ENCODE results near the gene BCCIP. TPM values are rescaled to one million over a fixed set of nuclear protein-coding genes. Genes with fewer than 3 reads are reported as not detected.

BCCIP gene
- total and polyA plus RNA-seq, 4 donors: 37.5 to 70.1 (median 47.4) TPM

DNA sequence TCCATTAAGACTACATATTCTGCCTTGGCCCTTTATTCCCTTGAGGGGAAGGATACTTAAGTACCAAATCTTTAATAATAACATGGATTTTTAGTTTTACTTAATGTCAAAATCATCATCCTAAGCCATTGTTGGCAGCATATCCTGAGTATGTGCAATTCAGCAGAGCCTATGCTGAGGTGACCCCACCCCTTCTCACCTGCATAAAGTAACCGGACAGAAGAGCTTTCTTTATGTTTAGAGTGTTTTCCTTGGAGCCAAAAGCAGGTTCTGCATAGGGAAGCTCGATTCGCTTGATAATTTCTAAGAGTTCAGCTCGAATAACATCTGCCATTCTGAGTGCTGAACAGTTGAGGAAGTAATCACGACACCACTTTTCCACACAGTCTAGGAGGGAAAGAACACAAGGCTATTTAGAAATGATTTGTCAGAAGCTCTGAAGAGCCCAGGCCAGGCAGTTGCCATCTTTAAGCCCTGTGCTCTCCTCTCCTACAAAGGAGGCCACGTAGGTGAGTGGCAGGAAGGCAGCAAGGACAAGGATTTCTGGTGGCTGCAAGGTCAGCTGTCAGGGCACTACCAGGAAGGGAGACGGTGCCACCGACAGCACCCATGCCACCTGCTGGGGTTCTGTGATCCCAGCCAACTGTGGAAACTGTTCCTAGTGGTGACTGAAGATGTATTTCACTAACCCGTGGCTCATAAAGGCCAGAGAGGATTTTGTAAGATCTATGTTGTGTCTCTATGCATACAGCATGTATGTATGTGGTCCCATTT lies 15.6 kb downstream of the BCCIP start:
- TF ChIP-seq, protein P1, sequence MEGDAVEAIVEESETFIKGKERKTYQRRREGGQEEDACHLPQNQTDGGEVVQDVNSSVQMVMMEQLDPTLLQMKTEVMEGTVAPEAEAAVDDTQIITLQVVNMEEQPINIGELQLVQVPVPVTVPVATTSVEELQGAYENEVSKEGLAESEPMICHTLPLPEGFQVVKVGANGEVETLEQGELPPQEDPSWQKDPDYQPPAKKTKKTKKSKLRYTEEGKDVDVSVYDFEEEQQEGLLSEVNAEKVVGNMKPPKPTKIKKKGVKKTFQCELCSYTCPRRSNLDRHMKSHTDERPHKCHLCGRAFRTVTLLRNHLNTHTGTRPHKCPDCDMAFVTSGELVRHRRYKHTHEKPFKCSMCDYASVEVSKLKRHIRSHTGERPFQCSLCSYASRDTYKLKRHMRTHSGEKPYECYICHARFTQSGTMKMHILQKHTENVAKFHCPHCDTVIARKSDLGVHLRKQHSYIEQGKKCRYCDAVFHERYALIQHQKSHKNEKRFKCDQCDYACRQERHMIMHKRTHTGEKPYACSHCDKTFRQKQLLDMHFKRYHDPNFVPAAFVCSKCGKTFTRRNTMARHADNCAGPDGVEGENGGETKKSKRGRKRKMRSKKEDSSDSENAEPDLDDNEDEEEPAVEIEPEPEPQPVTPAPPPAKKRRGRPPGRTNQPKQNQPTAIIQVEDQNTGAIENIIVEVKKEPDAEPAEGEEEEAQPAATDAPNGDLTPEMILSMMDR (IDR thresholded peaks at IDR 0.05; ENCODE audit: control extremely low read depth, extremely low read depth): no peak
- Histone ChIP-seq H3K36me3 (ENCODE audit: control insufficient read depth in 4 of 4, insufficient read depth in 4 of 4, low read length in 4 of 4) (peaks cover 17 to 54% (median 42%) of the 10 kb centered on the region in 4 donors), H3K27ac (ENCODE audit: low read depth in 1 of 2, low read length in 1 of 2) (no peak overlapping the region), H3K9me3 (ENCODE audit: control insufficient read depth in 4 of 4, insufficient read depth in 3 of 4, low read length in 3 of 4) (no peaks in the 10 kb centered on the region), H3K4me3 (no peak overlapping the region), H3K27me3 (ENCODE audit: control insufficient read depth in 3 of 3, insufficient read depth in 3 of 3, low read length in 2 of 3) (no peaks in the 10 kb centered on the region), H3K4me1 (ENCODE audit: control insufficient read depth in 5 of 5, insufficient read depth in 5 of 5, low read length in 5 of 5) (no peaks in the 10 kb centered on the region), H3K9ac (ENCODE audit: insufficient read depth in 1 of 2, low read length in 2 of 2) (no peak overlapping the region)
- 85 to 88% methylated on average over 9 of the region's 9 CpGs for WGBS, 2 donors
- ATAC-seq (ENCODE audit: insufficient read depth, low FRiP score) (no peak), DNase-seq (peak in 1 of 3 donors; percentile 3)

DNA sequence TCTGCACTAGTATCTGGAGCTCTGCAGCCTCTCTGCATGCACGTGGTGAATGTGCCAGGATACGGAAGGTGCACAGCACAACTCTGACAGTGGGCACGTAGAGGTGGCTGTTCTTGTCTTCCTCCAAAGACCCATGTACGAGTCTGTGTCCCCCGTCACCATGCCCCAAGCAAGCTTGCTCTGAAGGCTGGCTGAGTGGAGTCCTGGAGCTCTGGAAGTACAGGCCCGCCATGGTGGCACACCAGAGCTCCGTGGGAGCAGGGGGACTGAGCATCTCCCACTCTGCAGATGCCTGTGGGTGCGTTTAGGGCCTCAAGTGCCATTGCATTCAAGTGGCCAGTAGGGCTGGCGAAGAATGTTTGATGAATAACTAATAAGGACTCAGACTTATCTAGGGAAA lies 17.1 kb downstream of the BCCIP start:
- Histone ChIP-seq H3K4me1 (ENCODE audit: control insufficient read depth in 5 of 5, insufficient read depth in 5 of 5, low read length in 5 of 5) (no peaks in the 10 kb centered on the region), H3K27ac (ENCODE audit: low read depth in 1 of 2, low read length in 1 of 2) (no peak overlapping the region), H3K4me3 (no peak overlapping the region), H3K27me3 (ENCODE audit: control insufficient read depth in 3 of 3, insufficient read depth in 3 of 3, low read length in 2 of 3) (no peaks in the 10 kb centered on the region), H3K36me3 (ENCODE audit: control insufficient read depth in 4 of 4, insufficient read depth in 4 of 4, low read length in 4 of 4) (peaks cover 16 to 50% (median 40%) of the 10 kb centered on the region in 4 donors), H3K9me3 (ENCODE audit: control insufficient read depth in 4 of 4, insufficient read depth in 3 of 4, low read length in 3 of 4) (no peaks in the 10 kb centered on the region), H3K9ac (ENCODE audit: insufficient read depth in 1 of 2, low read length in 2 of 2) (no peak overlapping the region)
- TF ChIP-seq, protein P1 (IDR thresholded peaks at IDR 0.05; ENCODE audit: control extremely low read depth, extremely low read depth): no peak
- ATAC-seq (ENCODE audit: insufficient read depth, low FRiP score) (no peak), DNase-seq (no peak)
- WGBS, 2 donors: 90 to 94% methylated on average over 9 of the region's 9 CpGs

DNA sequence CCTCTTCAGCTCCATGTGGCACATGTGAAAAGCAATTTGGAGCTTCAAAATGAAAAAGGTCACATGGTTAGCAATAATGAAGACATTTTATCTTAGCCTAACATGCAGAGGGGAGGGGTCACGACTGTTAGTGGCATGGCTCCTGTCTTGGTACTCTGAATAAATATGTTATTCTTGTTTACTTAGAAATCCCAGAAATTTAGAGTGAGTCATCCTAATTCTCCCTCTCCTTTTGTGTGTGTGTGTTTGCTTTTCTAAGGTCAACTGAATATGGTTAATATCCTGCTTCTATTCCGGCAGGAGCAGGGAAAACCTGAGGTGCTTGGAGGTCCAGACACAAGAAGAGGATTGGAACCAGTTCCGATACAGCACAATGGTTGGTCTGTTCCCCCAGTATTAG lies 17.6 kb downstream of the BCCIP start:
- DNase-seq (no peak), ATAC-seq (ENCODE audit: insufficient read depth, low FRiP score) (no peak)
- TF ChIP-seq, protein P1 (IDR thresholded peaks at IDR 0.05; ENCODE audit: control extremely low read depth, extremely low read depth): no peak
- no peaks in the 10 kb centered on the region for H3K27me3 ChIP-seq (ENCODE audit: control insufficient read depth in 3 of 3, insufficient read depth in 3 of 3, low read length in 2 of 3)
- H3K4me3 ChIP-seq: no peak overlapping the region
- WGBS, 2 donors: 91 to 95% methylated on average over 3 of the region's 3 CpGs
- no peak overlapping the region for H3K9ac ChIP-seq (ENCODE audit: insufficient read depth in 1 of 2, low read length in 2 of 2)
- peaks cover 16 to 47% (median 42%) of the 10 kb centered on the region in 4 donors for H3K36me3 ChIP-seq (ENCODE audit: control insufficient read depth in 4 of 4, insufficient read depth in 4 of 4, low read length in 4 of 4)
- no peaks in the 10 kb centered on the region for H3K4me1 ChIP-seq (ENCODE audit: control insufficient read depth in 5 of 5, insufficient read depth in 5 of 5, low read length in 5 of 5)
- H3K9me3 ChIP-seq (ENCODE audit: control insufficient read depth in 4 of 4, insufficient read depth in 3 of 4, low read length in 3 of 4): no peaks in the 10 kb centered on the region
- H3K27ac ChIP-seq (ENCODE audit: low read depth in 1 of 2, low read length in 1 of 2): no peak overlapping the region
